ENCODE measurements around the gene GRAMD1B.
"Not testable (repeated sequence)": the region's sequence is repeated elsewhere in the genome, so short reads cannot be mapped to it uniquely, and the experiment has no call there.

The GRAMD1B gene

DNA sequence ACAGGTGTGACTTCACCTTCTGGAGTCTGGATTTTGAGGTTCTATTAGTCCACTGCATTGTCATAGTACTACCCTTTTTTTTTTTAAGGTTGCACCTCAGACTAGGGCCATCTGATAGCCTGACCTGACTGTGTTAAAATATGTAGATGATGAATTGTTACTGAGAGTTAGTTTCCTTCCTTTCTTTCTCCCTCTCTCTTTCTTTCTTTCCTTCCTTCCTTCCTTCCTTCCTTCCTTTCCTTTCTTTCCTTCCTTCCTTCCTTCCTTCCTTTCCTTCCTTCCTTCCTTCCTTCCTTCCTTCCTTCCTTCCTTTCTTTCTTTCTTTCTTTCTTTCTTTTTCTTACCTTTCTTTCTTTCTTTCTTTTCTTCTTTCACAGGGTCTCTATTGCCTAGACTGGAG, 83.2 kb downstream of the GRAMD1B start:
- DNase-seq, result not testable (repeated sequence)

DNA sequence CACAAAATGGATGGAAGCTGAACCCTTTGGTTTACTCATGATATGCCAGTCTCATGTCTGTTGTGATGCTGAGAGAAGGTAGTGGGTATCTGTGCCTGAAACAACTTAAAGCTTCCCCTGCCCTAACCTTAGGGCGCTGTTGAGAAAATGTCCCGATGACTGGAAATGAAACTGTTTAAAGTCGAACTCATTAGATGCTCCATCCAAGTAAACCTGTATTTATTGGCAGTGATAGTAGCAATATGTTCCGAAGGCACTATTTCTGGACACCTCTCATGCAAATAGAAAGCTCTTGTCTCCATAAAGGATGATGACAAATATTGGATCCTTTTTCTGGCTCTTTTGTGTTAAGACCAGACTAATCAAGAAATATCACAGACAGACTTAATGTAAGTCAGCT, 86.2 kb downstream of the GRAMD1B start:
- DNase-seq, result no peak

- DNase-seq, result no peak
Measured at GRCh38 chr11:123517559-123518364, 87.7 kb downstream of the GRAMD1B start.

GRCh38 chr11:123518496-123519054, 88.5 kb downstream of the GRAMD1B start:
- no peak for DNase-seq

DNA sequence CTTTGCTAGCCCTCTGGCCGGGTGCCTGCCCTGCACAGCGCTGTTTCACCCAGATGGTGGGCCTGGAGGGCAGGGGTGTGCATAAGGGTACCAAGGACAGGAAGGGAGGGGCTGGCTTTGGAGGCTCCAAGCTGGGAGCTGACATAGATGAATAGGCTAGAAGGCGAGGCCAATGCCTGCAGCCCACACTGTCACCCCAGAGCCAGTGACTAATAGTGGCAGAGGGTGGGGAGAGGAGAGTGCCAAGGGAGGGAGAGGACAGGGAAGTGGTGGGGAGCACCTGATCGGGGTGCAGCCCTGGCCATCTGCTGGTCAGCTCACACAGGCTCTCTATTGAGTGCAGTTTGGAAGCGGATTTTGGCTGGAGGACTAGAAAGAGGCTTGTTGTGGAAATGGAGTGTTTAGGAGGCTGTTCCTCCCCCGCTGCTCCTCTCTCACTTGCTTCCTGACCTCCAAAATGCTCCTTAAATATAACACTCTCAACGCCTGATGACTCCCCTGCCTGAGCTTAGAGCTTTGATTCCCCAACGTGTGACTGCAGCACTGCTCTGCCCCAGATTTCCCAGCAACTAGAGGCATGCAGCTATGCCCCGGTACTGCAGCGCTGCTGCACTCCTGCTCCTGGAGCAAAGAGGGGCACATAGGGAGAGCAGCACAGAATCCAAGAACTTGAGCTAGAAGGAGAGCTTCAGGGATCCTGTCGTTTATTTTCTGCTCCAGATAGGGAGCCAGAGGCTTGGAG, 89.2 kb downstream of the GRAMD1B start:
- no peak for DNase-seq

- no peak for DNase-seq
Measured at GRCh38 chr11:123519797-123520193, 89.7 kb downstream of the GRAMD1B start.

DNA sequence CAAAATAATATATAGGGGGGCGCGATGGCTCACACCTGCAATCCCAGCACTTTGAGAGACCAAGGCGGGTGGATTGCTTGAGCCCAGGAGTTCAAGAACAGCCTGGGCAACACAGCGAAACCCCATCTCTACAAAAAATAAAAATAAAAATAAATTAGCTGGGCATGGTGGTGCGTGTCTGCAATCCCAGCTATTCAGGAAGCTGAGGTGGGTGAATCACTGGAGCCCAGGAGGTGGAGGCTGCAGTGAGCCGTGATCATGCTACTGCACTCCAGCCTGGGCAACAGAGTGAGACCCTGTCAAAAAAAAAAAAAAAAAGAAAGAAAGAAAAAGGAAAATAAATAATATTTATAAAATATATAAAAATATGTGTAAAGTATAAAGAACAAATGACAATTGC, 90.4 kb downstream of the GRAMD1B start:
- not testable (repeated sequence) for DNase-seq

GRCh38 chr11:123521001-123521400, 90.9 kb downstream of the GRAMD1B start:
- DNase-seq, result no peak

GRCh38 chr11:123521930-123522329, 91.9 kb downstream of the GRAMD1B start:
- no peak for DNase-seq

DNA sequence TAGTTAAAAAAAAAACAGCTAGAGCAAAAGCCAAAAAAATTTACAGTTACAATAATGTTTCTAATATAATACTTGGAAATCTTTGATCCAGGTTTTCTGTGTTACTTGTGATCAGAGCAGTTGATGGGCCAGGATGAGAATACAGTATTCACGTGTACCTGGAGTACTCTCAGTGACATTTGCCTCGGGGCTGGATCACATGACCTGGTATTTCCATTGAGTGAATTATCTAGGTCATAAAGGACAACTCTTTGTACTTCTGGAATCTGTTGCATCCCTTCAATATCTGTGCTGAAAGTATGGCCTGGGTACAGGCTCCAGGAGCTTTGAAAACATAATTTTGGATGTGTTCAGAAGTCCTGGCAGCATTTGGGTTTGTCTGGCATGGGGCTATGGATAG, 93.5 kb downstream of the GRAMD1B start:
- no peak for DNase-seq

DNA sequence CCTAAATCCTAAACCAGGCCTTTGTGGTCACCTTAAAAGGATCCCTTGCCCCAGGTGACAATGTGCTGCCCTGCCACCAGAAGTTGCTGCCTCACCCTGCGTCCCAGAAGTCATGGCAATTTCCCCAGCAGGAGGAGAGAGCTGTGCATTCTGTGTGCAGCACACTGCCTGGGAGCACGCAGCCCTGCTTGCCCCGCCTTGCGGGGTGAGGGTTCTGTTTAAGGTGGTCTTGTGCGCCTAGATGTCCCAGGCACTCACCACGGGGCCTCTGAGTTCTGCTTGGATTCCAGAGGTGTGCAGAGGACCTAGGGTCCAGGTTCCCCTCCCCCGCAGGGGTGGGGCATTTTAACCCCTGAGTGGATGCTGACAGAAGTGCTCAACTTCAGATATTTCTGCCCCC, 95.0 kb downstream of the GRAMD1B start:
- DNase-seq, result no peak

DNA sequence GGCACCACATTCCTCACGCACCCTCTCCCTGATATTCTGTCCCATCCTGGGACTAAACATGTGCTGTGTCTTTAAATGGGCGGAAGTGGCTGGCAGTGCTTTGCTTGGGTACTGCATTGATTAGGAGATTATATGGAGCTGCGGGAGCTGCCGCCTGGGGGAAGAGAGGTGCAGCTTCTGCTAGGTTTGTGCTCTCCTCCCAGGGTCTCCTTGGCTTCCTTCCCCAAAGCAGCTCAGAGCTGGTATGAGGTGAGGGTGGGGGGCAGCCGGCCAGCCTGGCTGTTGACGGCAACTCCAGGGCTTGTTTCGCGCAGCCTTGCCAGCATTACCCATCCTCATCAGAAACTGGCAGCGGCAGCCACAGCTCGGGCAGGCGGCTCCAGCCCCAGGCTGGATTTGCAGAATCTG, 95.4 kb downstream of the GRAMD1B start:
- no peak for DNase-seq

DNA sequence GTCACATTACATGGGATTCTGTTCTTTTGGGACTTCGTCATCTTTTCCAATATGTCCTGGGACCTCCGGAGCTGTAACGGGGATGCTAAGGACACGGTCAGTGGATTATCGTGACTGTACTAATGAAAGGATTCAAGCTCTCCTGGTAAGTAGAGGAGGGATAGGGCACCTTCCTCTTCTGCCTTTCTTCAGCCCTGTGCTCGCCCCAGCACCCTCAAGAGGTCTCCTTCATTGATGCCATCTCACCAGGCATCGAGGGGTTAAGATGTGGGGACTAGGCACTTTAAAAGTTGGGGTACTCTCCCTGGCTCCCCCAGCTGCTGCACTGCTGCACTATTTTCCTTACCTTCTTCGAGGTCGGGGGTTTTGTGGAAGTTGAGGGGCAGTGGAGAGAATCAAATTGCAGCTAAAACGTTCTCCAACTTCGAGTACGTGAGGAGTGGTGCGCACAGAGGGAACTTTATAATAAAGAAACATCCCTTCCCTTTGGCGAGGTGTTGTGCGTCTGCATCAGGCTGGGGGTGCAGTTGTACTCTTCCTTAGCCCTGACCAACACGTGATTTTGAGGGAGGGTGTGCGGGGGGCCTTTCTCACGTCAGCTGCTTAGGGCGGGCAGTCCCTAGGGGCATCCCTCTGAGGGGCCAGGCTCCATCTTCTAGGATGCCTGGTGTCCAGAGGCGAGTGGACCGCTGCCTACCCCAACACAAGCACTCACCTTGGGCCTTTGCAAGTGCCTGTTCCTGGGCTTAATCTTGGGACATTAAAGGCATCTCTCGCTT, 96.1 kb downstream of the GRAMD1B start:
- DNase-seq, result no peak

- DNase-seq, result no peak
Measured at GRCh38 chr11:123526918-123527317, 96.8 kb downstream of the GRAMD1B start.

DNA sequence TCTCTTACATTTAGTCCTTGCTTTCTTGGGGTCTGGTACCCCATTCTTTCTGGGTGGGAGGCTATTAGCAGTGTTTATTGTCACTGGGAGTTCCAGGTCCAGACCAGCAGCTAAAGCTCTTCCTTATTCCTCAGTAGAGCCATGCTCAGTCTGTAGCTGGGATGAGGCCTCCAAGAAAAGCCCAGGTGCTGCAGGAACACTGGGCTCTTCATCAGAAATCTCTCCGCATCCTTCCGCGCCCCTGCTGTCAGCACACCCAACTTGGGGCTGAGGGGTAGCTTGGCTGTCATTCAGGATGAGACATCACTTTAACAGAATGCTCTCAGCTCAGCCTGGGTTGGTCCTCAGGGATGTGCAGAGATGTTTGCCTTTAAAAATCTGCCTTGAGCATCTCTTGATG, 97.5 kb downstream of the GRAMD1B start:
- DNase-seq, result no peak

- no peak for DNase-seq
Measured at GRCh38 chr11:123527947-123528346, 97.9 kb downstream of the GRAMD1B start.

DNA sequence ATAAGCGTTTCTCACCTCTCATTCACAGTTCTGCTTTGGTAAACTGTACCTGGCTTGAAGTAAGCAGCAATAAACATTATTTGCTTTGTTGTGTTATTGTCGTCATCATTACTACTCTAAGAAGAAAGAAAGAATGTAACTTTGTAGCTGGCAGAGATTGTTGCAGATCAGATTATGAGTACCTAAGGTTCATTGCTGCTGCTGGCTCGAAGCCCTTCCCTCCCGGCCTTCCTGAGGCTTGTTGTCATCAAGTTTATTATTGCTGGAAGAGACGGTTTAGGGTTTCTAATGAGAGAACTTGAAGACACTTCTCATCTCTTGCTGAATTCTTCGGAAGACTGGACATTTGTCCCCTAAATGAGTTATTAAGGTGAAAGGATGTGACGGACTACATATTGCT, 101.3 kb downstream of the GRAMD1B start:
- no peak for DNase-seq

- DNase-seq, result no peak
Measured at GRCh38 chr11:123532131-123532530, 102.1 kb downstream of the GRAMD1B start.

GRCh38 chr11:123535401-123535800, 105.3 kb downstream of the GRAMD1B start:
- DNase-seq, result no peak

GRCh38 chr11:123536690-123537437, 106.8 kb downstream of the GRAMD1B start:
- DNase-seq, result no peak

- DNase-seq, result no peak
Measured at GRCh38 chr11:123537726-123538125, 107.7 kb downstream of the GRAMD1B start.

GRCh38 chr11:123543797-123544196, 113.7 kb downstream of the GRAMD1B start:
- DNase-seq, result no peak

All from effector CD8-positive, alpha-beta T cell (primary cell).